K562 (cell line): Measurements from ENCODE around the gene LY6G5B. TPM values are rescaled to one million over a fixed set of nuclear protein-coding genes. Genes with fewer than 3 reads are reported as not detected.

Experiments used
- AFF1 ChIP-seq, 2 experiments: fragments of 450-650 bp; IDR thresholded peaks; 2 replicates each; pipeline ENCODE4 v1.6.1; 2018; ENCODE audit warnings: mild to moderate bottlenecking in 2 of 2, low read depth in 1 of 2; ENCODE audit not compliant: partially characterized antibody in 2 of 2
- ARID2 ChIP-seq: fragments of 450-650 bp; IDR thresholded peaks from 2 replicates; pipeline ENCODE4 v1.6.1; 2017; ENCODE audit warnings: antibody characterized with exemption, mild to moderate bottlenecking
- CBFA2T3 ChIP-seq: fragments of 450-650 bp; IDR thresholded peaks from 2 replicates; pipeline ENCODE4 v1.6.1; 2017
- CREB1 ChIP-seq, 2 experiments: sonication (generic) in 1 of 2; formaldehyde crosslinking in 1 of 2; IDR thresholded peaks; 2 replicates each; pipeline versions ENCODE4 v1.6.1 to v1.8.0; 2012 to 2022; ENCODE audit warnings: inconsistent platforms in 1 of 2, mild to moderate bottlenecking in 1 of 2, missing genetic modification reagents in 1 of 2, moderate library complexity in 1 of 2
- ELK3 ChIP-seq: fragments of 450-650 bp; formaldehyde crosslinking; IDR thresholded peaks from 2 replicates; pipeline ENCODE4 v1.4.0; 2020; ENCODE audit warnings: mild to moderate bottlenecking
- ILF3 ChIP-seq: fragments of 450-650 bp; IDR thresholded peaks from 2 replicates; pipeline ENCODE4 v1.6.1; 2018; ENCODE audit warnings: antibody characterized with exemption, mild to moderate bottlenecking, moderate library complexity, borderline replicate concordance
- NUFIP1 ChIP-seq: fragments of 450-650 bp; IDR thresholded peaks from 2 replicates; pipeline ENCODE4 v1.6.1; 2018; ENCODE audit not compliant: partially characterized antibody
- REST ChIP-seq, 2 experiments: fragments of 450-650 bp; formaldehyde crosslinking in 1 of 2; IDR thresholded peaks; 2 replicates each; pipeline versions ENCODE4 v1.4.0 to v1.6.1; 2014 to 2020; ENCODE audit warnings: mild to moderate bottlenecking in 2 of 2, borderline replicate concordance in 1 of 2, low read depth in 1 of 2
- SIX5 ChIP-seq, 2 experiments: IDR thresholded peaks; 2 replicates each; pipeline ENCODE4 v1.6.1; 2011; ENCODE audit warnings: low read length in 2 of 2, borderline replicate concordance in 1 of 2, low read depth in 1 of 2, mild to moderate bottlenecking in 1 of 2, moderate library complexity in 1 of 2; ENCODE audit not compliant: insufficient read depth in 1 of 2
- ZNF174 ChIP-seq: fragments of 250-450 bp; sonication (Bioruptor Pico); IDR thresholded peaks from 2 replicates; pipeline ENCODE4 v1.4.0; 2020; ENCODE audit warnings: mild to moderate bottlenecking
- ZNF324 ChIP-seq: fragments of 250-450 bp; sonication (Bioruptor Pico); IDR thresholded peaks from 2 replicates; pipeline ENCODE4 v1.4.0; 2020; ENCODE audit warnings: mild to moderate bottlenecking
- ZNF699 ChIP-seq: fragments of 250-450 bp; sonication (Bioruptor Pico); IDR thresholded peaks from 2 replicates; pipeline ENCODE4 v1.8.0; 2021; ENCODE audit warnings: mild to moderate bottlenecking, moderate library complexity; ENCODE audit not compliant: insufficient replicate concordance
- polyA plus RNA-seq, 8 experiments: library from polyadenylated mRNA; depleted of rRNA in 4 of 8; stranded (reverse) in 5 of 8; unstranded in 3 of 8; fragments of >200 nt; fragmentation: Nextera tagmentation in 2 of 8; fragmentation: Illumina TruSeq in 1 of 8; extraction: Ambion mirVana in 2 of 8; extraction: Trizol in 1 of 8; gene quantifications; 2 replicates each; pipeline versions ENCODE4 v1.2.1 to v1.2.3, GENCODE V29; 2011 to 2014; ENCODE audit warnings: inconsistent platforms in 1 of 8, missing spikeins in 1 of 8
- total RNA-seq, 7 experiments: library from RNA; depleted of rRNA in 6 of 7; stranded (reverse); fragments of >200 nt in 6 of 7; fragmentation: Illumina TruSeq in 2 of 7; extraction: Trizol in 2 of 7; gene quantifications; 2 replicates each; pipeline versions ENCODE4 v1.2.1 to v1.2.3, GENCODE V29; 2011 to 2021; ENCODE audit warnings: low replicate concordance in 1 of 7

The LY6G5B gene
- total and polyA plus RNA-seq, 9 of the 15 experiments (the other 6 are each of a cell fraction or from before 2014, with no cell fraction given) = 6.0 to 27.0 (median 7.5) TPM

- no peak for TF ChIP-seq CREB1 (IDR thresholded peaks at IDR 0.05)
- TF ChIP-seq CREB1 (CRISPR knock-in tag; IDR thresholded peaks at IDR 0.05) = no peak
- peak; percentile 77; the same call in 1 of the 2 replicates for TF ChIP-seq ARID2
- no peak for TF ChIP-seq ZNF174 (CRISPR knock-in tag)
- no peak for TF ChIP-seq CBFA2T3
- no peak for TF ChIP-seq SIX5 (IDR thresholded peaks at IDR 0.05; ENCODE audit: borderline replicate concordance in 1 of 2, insufficient read depth in 1 of 2, low read depth in 1 of 2, low read length in 2 of 2)
- no peak for TF ChIP-seq ILF3
- TF ChIP-seq ZNF699 (CRISPR knock-in tag) = no peak
- peak in 1 of 2 experiments; percentile 42 for TF ChIP-seq AFF1 (IDR thresholded peaks at IDR 0.05; ENCODE audit: low read depth in 1 of 2, partially characterized antibody in 2 of 2)
- no peak for TF ChIP-seq NUFIP1
- TF ChIP-seq REST (IDR thresholded peaks at IDR 0.05; ENCODE audit: borderline replicate concordance) = no peak
- no peak for TF ChIP-seq REST (CRISPR knock-in tag; IDR thresholded peaks at IDR 0.05; ENCODE audit: low read depth)
- TF ChIP-seq ZNF324 (CRISPR knock-in tag) = no peak
- no peak for TF ChIP-seq ELK3 (CRISPR knock-in tag)
These were observed 3.3 kb upstream of the LY6G5B start (continued) for GRCh38 chr6:31666337-31666965.
